Activated CD4-positive, alpha-beta T cell treated with anti-CD3 and anti-CD28 coated beads, Interleukin-2, amount 50 U/mL, for 4 hours (primary cell): ENCODE data around the gene SPSB3.
"Not testable (repeated sequence)": the region's sequence is repeated elsewhere in the genome, so short reads cannot be mapped to it uniquely, and the experiment has no call there.

Source experiments
- DNase-seq, 2 experiments: peaks; one replicate each; pipeline ENCODE4 v3.0.0-alpha.2; 2020

Gene SPSB3

GRCh38 chr16:1816396-1817275 is 34.3 kb upstream of the SPSB3 start:
- DNase-seq, result no peak

DNA sequence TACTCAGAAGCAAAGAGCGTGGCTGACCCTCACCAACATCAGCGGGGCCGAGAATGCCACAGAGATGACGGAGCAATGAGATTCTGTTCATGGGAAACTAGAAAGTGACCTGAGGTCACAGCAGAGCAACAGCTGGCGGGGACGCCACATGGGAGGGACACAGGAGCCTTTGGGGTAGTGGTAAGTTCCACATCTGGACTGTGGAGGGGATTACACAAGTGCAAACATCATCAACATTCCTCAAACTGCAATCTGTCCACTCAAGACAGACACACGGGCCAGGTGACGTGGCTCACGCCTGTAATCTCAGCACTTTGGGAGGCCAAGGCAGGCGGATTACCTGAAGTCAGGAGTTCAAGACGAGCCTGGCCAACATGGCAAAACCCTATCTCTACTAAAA is 33.1 kb upstream of the SPSB3 start:
- no peak for DNase-seq

DNA sequence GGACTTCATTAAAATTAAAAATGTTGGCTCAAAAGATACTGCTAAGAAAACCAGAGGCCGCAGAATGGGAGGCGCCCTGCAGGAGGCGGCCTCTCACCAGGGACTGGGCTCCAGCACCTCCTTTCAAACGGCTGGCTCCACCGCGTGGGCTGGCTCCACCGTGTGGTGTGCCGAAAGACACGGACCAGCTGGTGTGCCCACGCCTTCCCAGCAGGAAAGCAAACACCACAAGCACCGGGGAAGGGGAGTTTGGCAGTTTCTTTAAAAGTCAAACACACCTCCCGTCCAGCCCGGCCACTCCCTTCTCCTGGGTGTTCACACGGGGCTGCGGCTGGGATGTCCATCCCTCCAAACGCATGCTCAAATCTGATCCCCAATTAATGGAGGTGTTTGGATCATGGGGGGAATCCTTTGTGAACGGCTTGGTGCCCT is 30.4 kb upstream of the SPSB3 start:
- peak; percentile 45 to 55 for DNase-seq

DNA sequence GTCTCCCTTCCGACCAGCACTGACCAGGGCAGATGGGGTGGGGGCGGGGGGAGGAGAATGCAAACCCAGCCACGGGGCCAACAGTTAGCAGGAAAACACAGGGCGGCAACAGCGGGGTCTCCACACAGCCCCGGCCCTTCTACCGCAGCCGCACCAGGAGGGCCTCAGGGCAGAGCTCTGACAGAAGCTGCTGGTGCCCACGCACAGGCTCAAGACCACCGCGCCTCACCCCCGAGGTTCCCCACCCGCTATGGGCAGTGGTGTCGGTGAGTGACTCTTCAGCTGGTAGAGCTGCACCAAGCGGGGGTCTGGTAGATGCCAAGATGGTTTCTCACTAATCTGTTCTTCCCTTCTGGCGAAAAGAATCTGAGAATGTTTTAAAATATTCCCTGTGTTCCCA is 28.2 kb upstream of the SPSB3 start:
- no peak for DNase-seq

GRCh38 chr16:1810106-1810505 is 27.7 kb upstream of the SPSB3 start:
- no peak for DNase-seq

DNA sequence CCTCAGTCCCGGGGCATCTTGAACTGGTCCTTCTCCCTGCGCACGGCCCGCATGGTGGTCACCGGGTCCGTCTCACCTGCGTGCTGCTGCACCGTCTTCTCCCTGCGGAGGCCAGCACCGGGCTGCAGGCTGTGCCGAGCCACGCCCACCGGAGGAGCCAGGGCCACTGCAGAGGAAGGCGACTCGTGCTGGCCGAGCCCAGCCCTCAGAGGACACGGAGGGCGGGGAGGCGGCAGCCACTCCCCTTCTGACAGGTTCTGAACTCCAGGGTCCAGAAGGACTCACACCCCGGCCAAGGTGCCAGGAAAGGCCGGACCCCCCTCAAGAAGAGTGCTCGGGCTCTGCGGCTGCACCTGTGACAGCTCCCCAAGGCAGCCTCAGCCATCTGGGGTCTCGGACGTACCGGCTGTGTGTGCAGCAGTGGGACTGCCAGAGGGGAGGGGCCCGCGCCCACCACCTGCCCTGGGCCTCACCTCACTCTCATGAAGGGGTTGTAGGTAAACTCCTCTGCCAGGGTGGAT is 27.0 kb upstream of the SPSB3 start:
- no peak for DNase-seq

DNA sequence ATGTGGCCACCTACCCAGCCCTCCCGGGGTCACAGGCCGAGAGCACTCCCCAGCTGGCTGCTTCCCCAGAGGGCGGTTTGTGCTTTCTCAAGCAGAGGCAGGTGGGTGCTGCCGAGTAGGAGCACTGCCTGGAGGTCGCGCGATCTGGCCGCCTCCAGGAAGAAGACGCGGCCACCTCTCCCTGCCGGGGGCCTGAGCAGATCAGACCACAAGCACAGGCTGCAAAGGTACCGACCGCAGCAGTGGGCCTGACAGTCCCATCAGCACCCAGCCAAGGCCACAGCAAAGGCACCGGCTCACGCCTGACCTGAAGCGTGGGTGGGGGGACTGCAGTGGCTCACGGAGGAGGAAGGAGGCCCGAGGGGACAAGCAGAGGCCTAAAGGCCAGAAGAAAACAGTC is 26.3 kb upstream of the SPSB3 start:
- DNase-seq, result no peak

- no peak for DNase-seq
These were observed 25.3 kb upstream of the SPSB3 start for GRCh38 chr16:1807626-1808025.

GRCh38 chr16:1800701-1801100 is 18.3 kb upstream of the SPSB3 start:
- no peak for DNase-seq

DNA sequence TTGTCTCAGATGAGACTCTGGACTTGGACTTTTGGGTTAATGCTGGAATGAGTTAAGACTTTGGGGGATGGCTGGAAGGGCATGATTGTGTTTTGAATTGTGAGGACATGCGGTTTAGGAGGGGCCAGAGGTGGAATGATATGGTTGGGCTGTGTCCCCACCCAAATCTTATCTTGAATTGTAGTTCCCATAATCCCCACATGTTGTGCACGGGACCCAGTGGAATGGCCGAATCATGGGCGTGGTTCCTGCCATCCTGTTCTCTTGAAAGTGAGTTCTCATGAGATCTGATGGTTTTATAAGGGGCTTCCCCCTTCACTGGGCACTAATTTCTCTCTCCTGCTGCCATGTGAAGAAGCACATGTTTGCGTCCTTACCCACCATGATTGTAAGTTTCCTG is 16.9 kb upstream of the SPSB3 start:
- not testable (repeated sequence) for DNase-seq

- DNase-seq, result no peak
These were observed 12.7 kb upstream of the SPSB3 start for GRCh38 chr16:1794908-1795666.

DNA sequence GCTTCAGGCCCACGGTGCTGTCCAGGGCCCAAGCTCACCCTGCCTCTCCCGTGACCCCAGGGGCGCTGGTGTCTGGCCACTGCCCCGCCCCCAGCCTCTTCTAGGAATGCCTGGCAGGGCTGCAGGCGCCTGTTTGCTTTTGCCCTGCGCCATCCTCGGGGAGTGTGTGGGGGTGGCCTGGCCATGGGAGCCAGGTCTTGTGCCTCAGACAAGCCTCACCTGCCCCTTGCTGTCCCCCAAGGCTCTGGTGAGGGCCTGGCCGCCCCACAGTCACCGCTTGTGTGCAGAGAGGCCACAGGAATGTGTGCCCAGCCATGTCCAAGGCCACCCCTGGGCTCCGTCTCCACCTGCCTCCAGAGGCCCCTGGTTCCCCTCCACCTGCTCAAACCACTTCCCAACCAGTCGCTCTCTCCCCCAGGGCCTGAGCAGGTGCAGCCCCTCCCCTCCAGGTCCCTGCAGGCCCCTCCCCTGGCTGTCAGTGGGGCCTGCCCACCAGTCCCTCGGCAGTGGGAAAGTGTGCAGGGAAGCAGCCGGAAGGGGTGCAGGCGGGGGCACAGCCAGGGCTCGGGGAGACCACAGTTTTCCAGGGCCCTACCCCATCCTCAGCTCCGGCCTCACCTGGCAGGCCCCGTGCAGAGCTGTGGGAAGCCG is 12.0 kb upstream of the SPSB3 start:
- DNase-seq, result no peak

- no peak for DNase-seq
These were observed 11.3 kb upstream of the SPSB3 start, which contains the start of gene IGFALS for GRCh38 chr16:1793578-1794220. Gene IGFALS, minus strand, starts transcription at chr16:1793705. Its CDS starts 53 bp downstream, at chr16:1793652.

- DNase-seq, result no peak
These were observed 10.6 kb upstream of the SPSB3 start for GRCh38 chr16:1792836-1793577.

- DNase-seq, result no peak
These were observed 9.8 kb upstream of the SPSB3 start for GRCh38 chr16:1791943-1792812.

DNA sequence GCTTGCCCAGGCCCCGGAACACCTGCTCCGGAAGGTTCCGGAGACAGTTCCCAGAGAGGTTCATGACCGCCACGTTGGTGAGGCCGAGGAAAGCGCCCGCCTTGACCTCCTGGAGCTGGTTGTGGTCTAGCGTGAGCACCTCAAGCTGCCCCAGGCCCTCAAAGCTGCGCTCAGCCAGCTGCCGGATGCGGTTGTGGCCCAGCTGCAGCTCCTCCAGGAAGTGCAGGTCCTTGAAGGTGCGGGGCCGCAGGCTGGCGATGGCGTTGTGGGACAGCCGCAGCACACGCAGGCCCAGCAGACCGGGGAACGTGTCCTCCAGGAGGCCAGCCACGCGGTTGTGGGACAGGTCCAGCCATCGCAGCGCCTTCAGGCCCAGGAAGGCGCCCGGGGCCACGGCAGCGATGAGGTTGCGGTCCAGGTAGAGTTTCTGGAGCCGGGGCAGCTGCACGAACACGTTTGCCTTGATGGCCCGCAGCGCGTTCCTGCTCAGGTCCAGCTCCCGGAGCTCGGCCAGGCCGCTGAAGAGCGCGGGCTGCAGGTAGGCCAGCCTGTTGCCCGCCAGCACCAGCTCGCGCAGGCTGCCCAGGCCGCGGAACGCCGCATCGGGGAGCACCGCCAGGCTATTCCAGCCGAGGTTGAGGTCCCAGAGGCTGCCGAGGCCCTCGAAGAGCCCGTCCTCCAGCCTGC is 9.0 kb upstream of the SPSB3 start:
- no peak for DNase-seq

DNA sequence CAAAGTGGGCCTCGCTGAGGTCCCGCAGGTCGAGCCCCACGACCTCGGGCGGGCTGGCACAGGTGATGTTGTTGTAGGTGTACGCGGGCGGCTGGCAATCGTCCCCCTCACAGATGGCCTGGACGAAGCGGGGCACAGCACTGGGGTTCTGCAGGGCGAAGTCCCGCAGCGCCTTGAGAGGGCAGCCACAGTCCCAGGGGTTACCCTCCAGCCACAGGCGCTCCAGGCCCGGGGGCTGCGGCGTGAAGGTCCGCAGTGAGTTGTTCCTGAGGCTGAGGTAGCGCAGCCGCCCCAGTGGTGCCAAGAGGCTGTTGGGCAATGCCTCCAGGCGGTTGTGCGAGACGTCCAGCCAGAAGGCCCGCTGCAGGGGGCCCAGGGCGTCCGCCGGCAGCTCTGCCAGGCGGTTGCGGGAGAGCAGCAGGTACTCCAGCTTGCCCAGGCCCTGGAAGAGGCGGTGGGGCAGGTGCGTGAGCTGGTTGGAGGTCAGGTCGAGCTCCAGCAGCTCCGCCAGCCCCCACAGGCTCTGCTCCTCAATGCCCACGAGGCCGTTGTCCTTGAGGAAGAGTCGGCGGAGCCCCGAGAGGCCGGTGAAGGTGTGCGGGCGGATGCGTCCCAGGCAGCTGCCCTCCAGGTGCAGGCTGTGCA is 8.4 kb upstream of the SPSB3 start:
- DNase-seq, result no peak

DNA sequence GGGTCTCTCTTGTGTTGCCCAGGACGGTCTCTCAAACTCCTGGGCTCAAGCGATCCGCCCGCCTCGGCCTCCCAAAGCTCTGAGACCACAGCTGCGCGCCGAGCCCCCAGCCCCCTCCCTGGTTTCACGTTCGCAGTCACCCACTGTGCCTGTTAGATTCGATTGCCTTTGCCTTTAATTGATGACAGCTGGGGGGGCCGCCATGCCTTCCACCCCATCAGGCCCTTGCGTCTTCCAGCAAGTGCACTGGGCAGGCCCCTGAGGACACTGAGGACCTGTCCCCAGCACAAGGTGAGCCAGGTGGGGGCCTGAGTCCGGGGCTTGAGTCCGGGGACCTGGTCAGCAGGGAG is 7.9 kb upstream of the SPSB3 start:
- no peak for DNase-seq

DNA sequence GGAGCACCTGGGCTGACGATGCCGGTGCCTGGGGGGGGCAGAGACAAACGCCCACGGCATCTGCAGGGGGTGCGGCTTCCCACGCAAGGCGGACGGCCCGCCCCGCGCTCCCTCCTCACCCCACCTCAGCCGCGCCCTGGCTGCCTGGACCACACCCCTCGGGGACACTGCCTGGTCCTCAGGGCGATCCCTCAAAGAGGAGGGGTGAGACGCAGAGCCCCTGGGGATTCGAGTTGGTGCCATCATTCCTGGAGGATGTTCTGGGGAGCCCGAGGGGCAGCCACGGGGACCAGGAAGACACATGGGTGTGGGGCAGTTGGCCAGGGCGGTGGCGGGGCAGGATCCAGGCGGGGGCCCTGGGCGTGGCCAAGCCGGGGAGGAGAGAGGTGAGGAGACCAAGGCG is 7.3 kb upstream of the SPSB3 start:
- no peak for DNase-seq

DNA sequence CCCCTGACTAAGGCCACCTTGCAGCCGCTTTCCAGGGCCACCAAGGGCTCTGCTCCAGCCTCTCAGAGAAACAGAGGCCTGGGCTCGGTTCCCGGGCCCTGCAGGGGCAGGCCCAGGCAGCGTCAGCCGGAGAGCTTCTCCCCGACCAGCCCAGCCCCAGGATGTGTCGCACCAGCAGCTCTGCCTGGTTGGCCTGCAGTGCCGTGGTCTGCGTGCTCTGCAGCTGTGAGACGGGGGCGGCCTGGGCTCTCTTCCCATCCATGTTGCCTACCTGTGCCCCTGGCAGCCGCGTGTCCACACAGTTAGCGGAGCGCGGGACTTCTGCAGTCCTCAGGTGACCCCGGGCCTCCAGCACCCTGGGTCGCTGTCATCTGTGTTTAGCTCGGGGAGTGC is 6.3 kb upstream of the SPSB3 start:
- DNase-seq, result no peak
